OCI-LY7 (cell line): ENCODE measurements around the gene OR52H1. TPM values are rescaled to one million over a fixed set of nuclear protein-coding genes. Genes with fewer than 3 reads are reported as not detected.

ENCODE experiments used
- BruUV-seq: library from RNA; stranded (reverse); fragments of 400-500 nt; replicated peaks from 2 replicates; lab custom pipeline; 2021; lab: Mats Ljungman, UMichigan
- CTCF ChIA-PET: fragments of 300-600 bp; sonication (Branson Sonifier 250); formaldehyde crosslinking; loops from one replicate; lab custom pipeline; 2022; ENCODE audit warnings: antibody characterized with exemption; ENCODE audit not compliant: unreplicated experiment; lab: Charles Lee
- POLR2A ChIA-PET: fragments of 300-600 bp; sonication (Branson Sonifier 250); formaldehyde crosslinking; loops from one replicate; lab custom pipeline; 2022; ENCODE audit warnings: antibody characterized with exemption; lab: Charles Lee
- DNase-seq: peaks from one replicate; pipeline ENCODE4 v3.0.0-alpha.2; 2015; ENCODE audit warnings: low spot score
- H2AFZ ChIP-seq: fragments of 200-600 bp; sonication (generic), shearing (Covaris generic); 2 replicates; pipeline ENCODE4 v1.6.1; 2014; ENCODE audit warnings: mild to moderate bottlenecking, antibody characterized with exemption, low read length, moderate library complexity
- H3K27ac ChIP-seq: fragments of 200-600 bp; sonication (generic); 2 replicates; pipeline ENCODE4 v1.5.1; 2014; ENCODE audit warnings: mixed run types, low read depth, mild to moderate bottlenecking, moderate library complexity, low read length, inconsistent platforms; ENCODE audit not compliant: poor library complexity, severe bottlenecking
- H3K36me3 ChIP-seq: fragments of 200-600 bp; sonication (generic); 2 replicates; pipeline ENCODE4 v1.6.1; 2014; ENCODE audit warnings: mild to moderate bottlenecking, antibody characterized with exemption, low read length, moderate library complexity, mixed read lengths; ENCODE audit not compliant: insufficient read depth
- H3K4me1 ChIP-seq: fragments of 200-600 bp; sonication (generic); 2 replicates; pipeline ENCODE4 v1.5.1; 2014; ENCODE audit warnings: mild to moderate bottlenecking, low read length; ENCODE audit not compliant: insufficient read depth, poor library complexity, severe bottlenecking
- H3K4me2 ChIP-seq: fragments of 200-600 bp; sonication (generic); 2 replicates; pipeline ENCODE4 v1.6.1; 2014; ENCODE audit warnings: mild to moderate bottlenecking, low read length
- H3K4me3 ChIP-seq: fragments of 200-600 bp; sonication (generic); 2 replicates; pipeline ENCODE4 v1.5.1; 2014; ENCODE audit warnings: mild to moderate bottlenecking, low read depth, low read length; ENCODE audit not compliant: poor library complexity, severe bottlenecking
- H3K79me2 ChIP-seq: fragments of 200-600 bp; sonication (generic); 2 replicates; pipeline ENCODE4 v1.6.1; 2016; ENCODE audit warnings: low read depth, mild to moderate bottlenecking, low read length, moderate library complexity, mixed read lengths; ENCODE audit not compliant: insufficient read depth
- H3K9me2 ChIP-seq: fragments of 200-600 bp; sonication (generic); 2 replicates; pipeline ENCODE4 v1.6.1; 2016; ENCODE audit warnings: mild to moderate bottlenecking, low read length, mixed read lengths; ENCODE audit not compliant: insufficient read depth
- H3K9me3 ChIP-seq: fragments of 200-600 bp; sonication (generic); 2 replicates; pipeline ENCODE4 v1.6.1; 2014; ENCODE audit warnings: mild to moderate bottlenecking, mixed run types, low read length, mixed read lengths
- H4K20me1 ChIP-seq: fragments of 200-600 bp; sonication (generic); 2 replicates; pipeline ENCODE4 v1.6.1; 2014; ENCODE audit warnings: mild to moderate bottlenecking, antibody characterized with exemption, low read length, moderate library complexity, mixed read lengths; ENCODE audit not compliant: insufficient read depth
- EZH2phosphoT487 ChIP-seq: fragments of 200-600 bp; sonication (generic); IDR thresholded peaks from 2 replicates; pipeline ENCODE4 v1.6.1; 2018; ENCODE audit warnings: low read depth, borderline replicate concordance, mild to moderate bottlenecking, mixed run types, antibody characterized with exemption, low read length, moderate library complexity, mixed read lengths
- intact Hi-C: fragments of 100-400 bp; cut with micrococcal nuclease; formaldehyde crosslinking; loops from one replicate; pipeline ENCODE4 v1.10.0; 2022; ENCODE audit not compliant: unreplicated experiment
- total RNA-seq, 2 experiments: library from RNA; depleted of rRNA in 1 of 2; stranded (reverse); fragments of >200 nt in 1 of 2; shearing (Covaris generic) in 1 of 2; gene quantifications; 2 replicates each; pipeline ENCODE4 v1.2.3, GENCODE V29; 2014 to 2022
- TF ChIP-seq, protein P1 (sequence below): fragments of 200-600 bp; sonication (generic); conservative IDR thresholded peaks from 2 replicates; pipeline ENCODE4 v1.5.1; 2014; ENCODE audit warnings: mild to moderate bottlenecking, antibody characterized with exemption, low read length, moderate library complexity, mixed read lengths

The OR52H1 gene
- total RNA-seq, 2 experiments from 2014 or later: 0.60 TPM; not detected in 1

DNA sequence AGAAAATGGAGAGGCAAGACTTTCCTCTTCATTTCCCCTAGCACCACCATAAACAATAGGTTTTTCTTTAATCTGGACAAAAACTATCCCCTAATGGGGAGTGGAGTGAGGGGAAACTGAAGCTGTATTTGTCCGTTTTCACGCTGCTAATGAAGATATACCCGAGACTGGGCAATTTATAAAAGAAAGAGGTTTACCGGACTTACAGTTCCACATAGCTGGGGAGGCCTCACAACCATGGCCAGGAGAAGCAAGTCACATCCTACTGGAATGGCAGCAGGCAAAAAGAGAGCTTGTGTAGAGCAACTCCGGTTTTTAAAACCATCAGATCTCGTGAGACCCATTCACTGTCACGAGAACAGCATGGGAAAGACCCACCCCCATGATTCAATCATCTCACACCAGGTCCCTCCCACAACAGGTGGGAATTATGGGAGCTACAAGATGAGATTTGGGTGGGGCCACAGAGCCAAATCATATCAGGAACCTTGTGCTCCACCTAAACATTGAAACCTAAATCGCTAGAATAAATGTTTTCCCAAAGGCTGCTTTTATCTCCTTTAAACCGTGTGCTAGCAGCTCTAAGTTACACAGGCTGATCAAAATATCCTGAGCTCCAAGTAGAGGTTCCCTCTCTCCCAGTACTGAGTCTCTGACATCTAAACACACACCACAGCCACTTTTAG is 42.8 kb downstream of the OR52H1 start:
- no peak overlapping the region for H3K4me2 ChIP-seq
- intact Hi-C loops: no loop called here
- DNase-seq: no peak

DNA sequence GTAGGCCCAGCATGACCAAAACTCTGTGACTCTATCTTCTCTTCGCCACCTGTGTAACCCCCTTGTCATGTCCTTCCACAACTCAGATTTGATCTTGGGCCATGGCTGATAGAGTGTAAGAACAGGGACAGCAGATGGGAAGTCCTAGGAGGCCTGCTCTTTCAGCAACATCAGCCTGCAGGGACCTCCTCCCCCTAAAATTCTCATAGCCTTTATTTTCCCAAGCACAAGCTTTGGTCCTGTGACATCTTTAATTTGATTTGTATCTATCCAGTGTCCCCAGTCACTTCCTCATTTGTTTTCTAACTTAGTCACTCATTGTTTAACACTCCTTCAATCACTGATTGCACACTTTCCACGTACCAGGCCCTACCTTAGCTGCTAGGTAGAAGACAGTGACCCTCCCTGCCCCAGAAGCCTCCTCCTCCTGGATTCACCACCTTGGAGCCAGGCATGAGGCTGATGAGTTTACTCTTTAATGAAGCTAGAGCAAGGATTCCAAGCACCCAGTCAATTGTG is 43.9 kb downstream of the OR52H1 start:
- no peak overlapping the region for H3K27ac ChIP-seq
- no peak overlapping the region for H2AFZ ChIP-seq
- BruUV-seq: no TSS peak
- H3K4me3 ChIP-seq: no peak overlapping the region
- no peaks in the 10 kb centered on the region for H3K9me3 ChIP-seq
- H3K4me2 ChIP-seq: no peak overlapping the region
- H3K79me2 ChIP-seq: no peaks in the 10 kb centered on the region
- no peak for DNase-seq
- H3K4me1 ChIP-seq: no peaks in the 10 kb centered on the region
- no peaks in the 10 kb centered on the region for H3K36me3 ChIP-seq
- intact Hi-C loops: no loop called here
- POLR2A ChIA-PET: interaction anchor here (0.6 kb wide), 1 partner anchor 870 kb away, joined by 5 read pairs; no protein-coding TSS in a partner anchor
- CTCF ChIA-PET: no interaction called here
- no peaks in the 10 kb centered on the region for H3K9me2 ChIP-seq
- TF ChIP-seq, protein P1, sequence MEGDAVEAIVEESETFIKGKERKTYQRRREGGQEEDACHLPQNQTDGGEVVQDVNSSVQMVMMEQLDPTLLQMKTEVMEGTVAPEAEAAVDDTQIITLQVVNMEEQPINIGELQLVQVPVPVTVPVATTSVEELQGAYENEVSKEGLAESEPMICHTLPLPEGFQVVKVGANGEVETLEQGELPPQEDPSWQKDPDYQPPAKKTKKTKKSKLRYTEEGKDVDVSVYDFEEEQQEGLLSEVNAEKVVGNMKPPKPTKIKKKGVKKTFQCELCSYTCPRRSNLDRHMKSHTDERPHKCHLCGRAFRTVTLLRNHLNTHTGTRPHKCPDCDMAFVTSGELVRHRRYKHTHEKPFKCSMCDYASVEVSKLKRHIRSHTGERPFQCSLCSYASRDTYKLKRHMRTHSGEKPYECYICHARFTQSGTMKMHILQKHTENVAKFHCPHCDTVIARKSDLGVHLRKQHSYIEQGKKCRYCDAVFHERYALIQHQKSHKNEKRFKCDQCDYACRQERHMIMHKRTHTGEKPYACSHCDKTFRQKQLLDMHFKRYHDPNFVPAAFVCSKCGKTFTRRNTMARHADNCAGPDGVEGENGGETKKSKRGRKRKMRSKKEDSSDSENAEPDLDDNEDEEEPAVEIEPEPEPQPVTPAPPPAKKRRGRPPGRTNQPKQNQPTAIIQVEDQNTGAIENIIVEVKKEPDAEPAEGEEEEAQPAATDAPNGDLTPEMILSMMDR: no peak
- TF ChIP-seq EZH2phosphoT487: no peak
- no peaks in the 10 kb centered on the region for H4K20me1 ChIP-seq

More for the DNA sequence above, 42.8 kb downstream of the OR52H1 start:
- Histone ChIP-seq H3K9me2 (no peaks in the 10 kb centered on the region), H2AFZ (no peak overlapping the region), H3K27ac (no peak overlapping the region), H3K36me3 (no peaks in the 10 kb centered on the region), H3K4me1 (no peaks in the 10 kb centered on the region), H3K4me3 (no peak overlapping the region), H4K20me1 (no peaks in the 10 kb centered on the region), H3K9me3 (no peaks in the 10 kb centered on the region), H3K79me2 (no peaks in the 10 kb centered on the region)
- CTCF ChIA-PET: no interaction called here
- BruUV-seq: no TSS peak
- POLR2A ChIA-PET: no interaction called here
- no peak for TF ChIP-seq EZH2phosphoT487
- TF ChIP-seq, protein P1: no peak

DNA sequence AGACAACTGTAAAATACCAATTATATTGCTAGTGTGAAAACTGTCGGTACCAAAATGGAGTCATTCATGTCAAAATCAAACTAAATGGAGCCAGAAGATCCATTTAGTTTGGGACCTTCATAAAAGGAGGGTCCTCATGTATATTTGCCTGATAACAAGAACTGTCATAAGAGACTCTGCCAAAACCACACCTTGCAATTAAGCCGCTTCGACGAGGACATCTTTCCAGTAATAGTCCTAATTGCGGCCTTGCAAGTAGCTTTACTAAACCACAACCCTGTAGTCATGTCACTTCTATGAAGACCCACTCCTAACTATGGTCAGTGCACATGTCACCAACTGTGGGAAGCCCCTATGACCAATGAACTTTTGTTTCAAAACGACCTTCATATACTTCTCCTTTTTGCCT is 47.9 kb downstream of the OR52H1 start:
- no peaks in the 10 kb centered on the region for H3K4me1 ChIP-seq
- no peak for DNase-seq
- H3K9me3 ChIP-seq: no peaks in the 10 kb centered on the region
- H2AFZ ChIP-seq: no peak overlapping the region
- ChIA-PET POLR2A (no interaction called here), CTCF (no interaction called here)
- H3K27ac ChIP-seq: no peak overlapping the region
- no peak overlapping the region for H3K4me2 ChIP-seq
- intact Hi-C loops: no loop called here
- no peak overlapping the region for H3K4me3 ChIP-seq
- H3K79me2 ChIP-seq: no peaks in the 10 kb centered on the region
- no peaks in the 10 kb centered on the region for H3K9me2 ChIP-seq
- BruUV-seq: no TSS peak
- H4K20me1 ChIP-seq: no peaks in the 10 kb centered on the region
- no peak for TF ChIP-seq EZH2phosphoT487
- TF ChIP-seq, protein P1: no peak
- no peaks in the 10 kb centered on the region for H3K36me3 ChIP-seq
